Osteocyte (in vitro differentiated cells): Measurements from ENCODE around the gene DGLUCY. TPM values are rescaled to one million over a fixed set of nuclear protein-coding genes. Genes with fewer than 3 reads are reported as not detected.
"Not testable (repeated sequence)": the region's sequence is repeated elsewhere in the genome, so short reads cannot be mapped to it uniquely, and the experiment has no call there.

Experiments
- DNase-seq: peaks from one replicate; pipeline ENCODE4 v3.0.0; 2021; ENCODE audit warnings: mixed read lengths; ENCODE audit not compliant: unreplicated experiment; ENCODE audit errors: extremely low spot score
- H3K27ac Mint-ChIP-seq: one replicate; pipeline ENCODE4 v1.8.0; 2021; ENCODE audit warnings: mild to moderate bottlenecking, mixed read lengths; ENCODE audit not compliant: unreplicated experiment
- H3K27me3 Mint-ChIP-seq: one replicate; pipeline ENCODE4 v1.8.0; 2021; ENCODE audit warnings: mixed read lengths; ENCODE audit not compliant: unreplicated experiment
- H3K36me3 Mint-ChIP-seq: one replicate; pipeline ENCODE4 v1.8.0; 2021; ENCODE audit warnings: mixed read lengths; ENCODE audit not compliant: unreplicated experiment
- H3K4me1 Mint-ChIP-seq: one replicate; pipeline ENCODE4 v1.8.0; 2021; ENCODE audit warnings: mixed read lengths; ENCODE audit not compliant: unreplicated experiment
- H3K4me3 Mint-ChIP-seq: one replicate; pipeline ENCODE4 v1.8.0; 2021; ENCODE audit warnings: mild to moderate bottlenecking, moderate library complexity, mixed read lengths; ENCODE audit not compliant: unreplicated experiment
- H3K9me3 Mint-ChIP-seq: one replicate; pipeline ENCODE4 v1.8.0; 2021; ENCODE audit warnings: mixed read lengths; ENCODE audit not compliant: unreplicated experiment
- CTCF ChIP-seq: fragments of 200-600 bp; sonication (generic); IDR thresholded peaks from 2 replicates; pipeline ENCODE4 v1.5.0; 2021; ENCODE audit warnings: antibody characterized with exemption, mild to moderate bottlenecking, moderate library complexity
- total RNA-seq: library from RNA; stranded (reverse); gene quantifications from 2 replicates; pipeline ENCODE4 v1.2.1, GENCODE V29; 2021

DGLUCY gene
- total RNA-seq, 1 donor from 2014 or later: 20.4 TPM

GRCh38 chr14:91221270-91221669 lies 107.4 kb downstream of the DGLUCY start:
- no peak overlapping the region for H3K4me3 Mint-ChIP-seq
- DNase-seq: no peak
- H3K27ac Mint-ChIP-seq: no peak overlapping the region
- peaks cover 10% of the 10 kb centered on the region for H3K36me3 Mint-ChIP-seq
- TF ChIP-seq CTCF: no peak
- peaks cover 2% of the 10 kb centered on the region for H3K4me1 Mint-ChIP-seq
- no peaks in the 10 kb centered on the region for H3K9me3 Mint-ChIP-seq
- no peaks in the 10 kb centered on the region for H3K27me3 Mint-ChIP-seq

- no peak for TF ChIP-seq CTCF
- H3K27ac Mint-ChIP-seq: no peak overlapping the region
- DNase-seq: no peak
- H3K27me3 Mint-ChIP-seq: no peaks in the 10 kb centered on the region
- H3K36me3 Mint-ChIP-seq: peaks cover 5% of the 10 kb centered on the region
- no peaks in the 10 kb centered on the region for H3K9me3 Mint-ChIP-seq
- H3K4me1 Mint-ChIP-seq: peaks cover 5% of the 10 kb centered on the region
- no peak overlapping the region for H3K4me3 Mint-ChIP-seq
These were observed 109.3 kb downstream of the DGLUCY start for GRCh38 chr14:91223028-91223783.

DNA sequence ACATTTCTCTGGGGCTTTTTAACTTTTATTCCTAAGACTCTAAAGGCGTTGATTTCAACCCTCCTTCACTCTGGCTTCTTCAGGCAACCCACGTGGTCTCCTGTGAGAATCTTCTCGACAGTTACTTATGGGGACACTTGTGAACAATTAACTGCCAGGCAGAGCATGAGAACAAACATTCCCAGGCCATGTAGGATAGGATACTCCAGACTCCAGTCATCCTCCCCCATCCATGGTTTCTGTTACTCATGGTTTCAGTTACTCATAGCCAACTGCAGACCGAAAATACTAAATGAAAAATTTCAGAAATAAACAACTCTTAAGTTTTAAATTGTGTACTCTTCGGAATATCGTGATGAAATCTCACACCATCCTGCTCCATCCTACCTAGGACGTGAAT lies 111.2 kb downstream of the DGLUCY start:
- peaks cover 5% of the 10 kb centered on the region for H3K4me1 Mint-ChIP-seq
- H3K36me3 Mint-ChIP-seq: peaks cover 5% of the 10 kb centered on the region
- TF ChIP-seq CTCF: no peak
- H3K9me3 Mint-ChIP-seq: no peaks in the 10 kb centered on the region
- no peak overlapping the region for H3K27ac Mint-ChIP-seq
- no peaks in the 10 kb centered on the region for H3K27me3 Mint-ChIP-seq
- H3K4me3 Mint-ChIP-seq: no peak overlapping the region
- no peak for DNase-seq

DNA sequence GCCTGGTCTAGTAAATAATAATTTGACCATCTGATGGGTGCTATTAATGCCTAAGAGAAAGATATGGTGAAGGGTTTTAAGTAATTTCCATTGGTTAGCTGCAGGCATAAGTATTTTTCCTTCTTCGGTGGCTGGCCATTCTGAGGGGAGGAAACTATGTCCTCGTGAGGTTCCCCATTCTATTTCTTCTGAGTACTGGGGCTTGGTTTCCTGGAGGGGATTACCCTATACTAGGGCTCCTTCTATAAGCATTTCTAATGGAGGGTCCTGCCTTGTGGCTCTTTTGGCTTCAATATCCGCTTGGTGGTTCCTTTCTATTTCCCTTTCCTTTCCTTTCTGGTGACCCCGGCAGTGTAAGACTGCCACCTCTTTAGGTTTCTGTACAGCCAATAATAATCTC lies 112.5 kb downstream of the DGLUCY start:
- H3K4me3 Mint-ChIP-seq, H3K4me1 Mint-ChIP-seq, H3K36me3 Mint-ChIP-seq, H3K9me3 Mint-ChIP-seq, H3K27me3 Mint-ChIP-seq, DNase-seq, H3K27ac Mint-ChIP-seq: not testable (repeated sequence)

GRCh38 chr14:91227183-91227628 lies 113.3 kb downstream of the DGLUCY start:
- Mint-ChIP-seq H3K36me3 (peaks cover 5% of the 10 kb centered on the region), H3K27ac (no peak overlapping the region), H3K4me1 (peaks cover 4% of the 10 kb centered on the region), H3K27me3 (no peaks in the 10 kb centered on the region), H3K4me3 (no peak overlapping the region), H3K9me3 (peaks cover 11% of the 10 kb centered on the region)
- DNase-seq: no peak
- TF ChIP-seq CTCF: no peak
